Measurements from ENCODE around the gene AKAP17A. TPM values are rescaled to one million over a fixed set of nuclear protein-coding genes. Genes with fewer than 3 reads are reported as not detected.

Gene AKAP17A
- total and polyA plus RNA-seq, 3 donors from 2014 or later, result 39.7 to 113 (median 108) TPM

GRCh38 chrX:1596676-1597344 is 5.4 kb downstream of the AKAP17A start:
- TF ChIP-seq POLR2A (IDR thresholded peaks at IDR 0.05) (no peak), CTCF (IDR thresholded peaks at IDR 0.05) (no peak)
- Histone ChIP-seq H3K27me3 (no peaks in the 10 kb centered on the region), H3K27ac (no peak overlapping the region), H3K36me3 (ENCODE audit: low read depth, missing control alignments) (no peaks in the 10 kb centered on the region), H3K4me1 (peaks cover 18% of the 10 kb centered on the region), H3K9me3 (no peaks in the 10 kb centered on the region), H3K4me3 (no peak overlapping the region)
- intact Hi-C loops (cut with DNase I; ENCODE audit: low total_unique reads), result loop anchor here (10.0 kb wide), 1 partner anchor 142 kb away; the partner anchor contains the start of gene ASMTL
- no peak for DNase-seq
- 59 to 64% methylated on average over 22 to 26 of the region's 30 CpGs for WGBS, 2 donors

- intact Hi-C loops (cut with DNase I; ENCODE audit: low total_unique reads), result loop anchor here (10.0 kb wide), 1 partner anchor 143 kb away; the partner anchor contains the start of gene ASMTL
- 89 to 95% methylated on average over 8 to 25 of the region's 25 CpGs for WGBS, 2 donors
- TF ChIP-seq POLR2A (IDR thresholded peaks at IDR 0.05) (no peak), CTCF (IDR thresholded peaks at IDR 0.05) (no peak)
- Histone ChIP-seq H3K4me1 (peaks cover 18% of the 10 kb centered on the region), H3K9me3 (no peaks in the 10 kb centered on the region), H3K27me3 (no peaks in the 10 kb centered on the region), H3K36me3 (ENCODE audit: low read depth, missing control alignments) (no peaks in the 10 kb centered on the region), H3K4me3 (no peak overlapping the region), H3K27ac (no peak overlapping the region)
- DNase-seq, result no peak
Observed at GRCh38 chrX:1597345-1598020, 6.1 kb downstream of the AKAP17A start.

- TF ChIP-seq POLR2A (IDR thresholded peaks at IDR 0.05), result no peak
- no peak for TF ChIP-seq CTCF (IDR thresholded peaks at IDR 0.05)
- intact Hi-C loops (cut with DNase I; ENCODE audit: low total_unique reads), result loop anchor here (10.0 kb wide), 1 partner anchor 143 kb away; the partner anchor contains the start of gene ASMTL
- H3K4me1 ChIP-seq, result peaks cover 15% of the 10 kb centered on the region
- no peaks in the 10 kb centered on the region for H3K27me3 ChIP-seq
- 86 to 90% methylated on average over 31 to 50 of the region's 50 CpGs for WGBS, 2 donors
- H3K4me3 ChIP-seq, result no peak overlapping the region
- no peaks in the 10 kb centered on the region for H3K9me3 ChIP-seq
- no peak overlapping the region for H3K27ac ChIP-seq
- H3K36me3 ChIP-seq (ENCODE audit: low read depth, missing control alignments), result no peaks in the 10 kb centered on the region
- DNase-seq, result no peak
Observed at GRCh38 chrX:1598021-1598875, 6.8 kb downstream of the AKAP17A start.

GRCh38 chrX:1598876-1599790 is 7.7 kb downstream of the AKAP17A start:
- intact Hi-C loops (cut with DNase I; ENCODE audit: low total_unique reads), result loop anchor here (10.0 kb wide), 1 partner anchor 144 kb away; the partner anchor contains the start of gene ASMTL
- no peaks in the 10 kb centered on the region for H3K9me3 ChIP-seq
- no peaks in the 10 kb centered on the region for H3K27me3 ChIP-seq
- H3K36me3 ChIP-seq (ENCODE audit: low read depth, missing control alignments), result no peaks in the 10 kb centered on the region
- no peak for DNase-seq
- no peak overlapping the region for H3K27ac ChIP-seq
- H3K4me3 ChIP-seq, result no peak overlapping the region
- peaks cover 7% of the 10 kb centered on the region for H3K4me1 ChIP-seq
- no peak for TF ChIP-seq POLR2A (IDR thresholded peaks at IDR 0.05)
- TF ChIP-seq CTCF (IDR thresholded peaks at IDR 0.05), result no peak
- 86 to 91% methylated on average over 40 to 54 of the region's 57 CpGs for WGBS, 2 donors
